ENCODE data around the gene IDH1. TPM values are rescaled to one million over a fixed set of nuclear protein-coding genes. Genes with fewer than 3 reads are reported as not detected.

IDH1 gene
- total and polyA plus RNA-seq, 2 of the 13 experiments (the other 11 are each of a cell fraction or from before 2014, with no cell fraction given): 312 to 1,077 TPM

DNA sequence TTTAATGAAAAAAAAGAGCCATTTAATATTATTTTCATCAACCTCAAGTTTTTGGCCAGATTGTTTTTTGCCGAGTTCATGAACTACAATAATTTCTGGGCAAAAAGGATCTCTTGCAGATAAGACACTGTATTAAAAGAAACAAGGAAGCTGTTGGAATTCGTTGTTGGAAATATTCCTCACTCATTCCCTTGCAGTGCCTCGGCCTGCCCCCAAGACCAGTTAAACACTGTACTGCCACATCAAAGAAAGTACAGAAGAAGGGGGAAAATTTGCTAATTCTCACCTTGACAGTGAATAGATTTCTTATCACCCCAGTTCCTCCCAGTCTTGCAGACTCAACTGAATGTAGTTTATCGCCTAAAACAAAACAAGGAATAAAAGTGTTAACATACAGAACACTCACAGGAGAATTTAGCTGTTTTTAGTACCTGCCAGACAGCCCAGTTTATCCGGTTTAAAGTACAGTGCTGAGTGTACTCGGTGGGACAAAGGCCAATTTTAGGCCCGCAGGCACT, 1.2 kb downstream of the IDH1 start (continued):
- TF ChIP-seq, protein P1, sequence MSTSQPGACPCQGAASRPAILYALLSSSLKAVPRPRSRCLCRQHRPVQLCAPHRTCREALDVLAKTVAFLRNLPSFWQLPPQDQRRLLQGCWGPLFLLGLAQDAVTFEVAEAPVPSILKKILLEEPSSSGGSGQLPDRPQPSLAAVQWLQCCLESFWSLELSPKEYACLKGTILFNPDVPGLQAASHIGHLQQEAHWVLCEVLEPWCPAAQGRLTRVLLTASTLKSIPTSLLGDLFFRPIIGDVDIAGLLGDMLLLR (CRISPR knock-in tag; IDR thresholded peaks at IDR 0.05): no peak
- TF ChIP-seq SALL2 (CRISPR knock-in tag; IDR thresholded peaks at IDR 0.05) (no peak), ZNF326 (CRISPR knock-in tag; IDR thresholded peaks at IDR 0.05; ENCODE audit: borderline replicate concordance) (no peak), CEBPB (IDR thresholded peaks at IDR 0.05; ENCODE audit: borderline replicate concordance, low read depth, low read length) (no peak), ZNF567 (CRISPR knock-in tag; IDR thresholded peaks at IDR 0.05; ENCODE audit: borderline replicate concordance) (no peak), NCOR1 (IDR thresholded peaks at IDR 0.05; ENCODE audit: borderline replicate concordance, low read length) (peak; percentile 85), RFXAP (CRISPR knock-in tag; IDR thresholded peaks at IDR 0.05; ENCODE audit: borderline replicate concordance) (no peak), ZNF644 (CRISPR knock-in tag; IDR thresholded peaks at IDR 0.05; ENCODE audit: low read depth) (no peak), ZNF446 (CRISPR knock-in tag; IDR thresholded peaks at IDR 0.05) (no peak), NFE2L2 (IDR thresholded peaks at IDR 0.05; ENCODE audit: low read length) (no peak), ZNF251 (CRISPR knock-in tag; IDR thresholded peaks at IDR 0.05) (no peak), PAX8 (CRISPR knock-in tag; IDR thresholded peaks at IDR 0.05; ENCODE audit: borderline replicate concordance) (0 out of 2 replicates have a peak, but pooled peaks have one; percentile 6), HHEX (CRISPR knock-in tag; IDR thresholded peaks at IDR 0.05) (no peak), DR1 (CRISPR knock-in tag; IDR thresholded peaks at IDR 0.05) (no peak), HOXA5 (CRISPR knock-in tag; IDR thresholded peaks at IDR 0.05) (no peak), MTF1 (CRISPR knock-in tag; IDR thresholded peaks at IDR 0.05) (no peak), CBFB (CRISPR knock-in tag; IDR thresholded peaks at IDR 0.05) (no peak), NR2F6 (IDR thresholded peaks at IDR 0.05) (no peak), NR2F6 (CRISPR knock-in tag; IDR thresholded peaks at IDR 0.05) (no peak), FLYWCH1 (CRISPR knock-in tag; IDR thresholded peaks at IDR 0.05) (no peak), ZNF746 (CRISPR knock-in tag; IDR thresholded peaks at IDR 0.05) (no peak), ZNF367 (CRISPR knock-in tag; IDR thresholded peaks at IDR 0.05; ENCODE audit: borderline replicate concordance) (no peak), SIX1 (CRISPR knock-in tag; IDR thresholded peaks at IDR 0.05; ENCODE audit: borderline replicate concordance) (peak; percentile 18; the same call in 1 of the 2 replicates)
- TF ChIP-seq, protein P2, sequence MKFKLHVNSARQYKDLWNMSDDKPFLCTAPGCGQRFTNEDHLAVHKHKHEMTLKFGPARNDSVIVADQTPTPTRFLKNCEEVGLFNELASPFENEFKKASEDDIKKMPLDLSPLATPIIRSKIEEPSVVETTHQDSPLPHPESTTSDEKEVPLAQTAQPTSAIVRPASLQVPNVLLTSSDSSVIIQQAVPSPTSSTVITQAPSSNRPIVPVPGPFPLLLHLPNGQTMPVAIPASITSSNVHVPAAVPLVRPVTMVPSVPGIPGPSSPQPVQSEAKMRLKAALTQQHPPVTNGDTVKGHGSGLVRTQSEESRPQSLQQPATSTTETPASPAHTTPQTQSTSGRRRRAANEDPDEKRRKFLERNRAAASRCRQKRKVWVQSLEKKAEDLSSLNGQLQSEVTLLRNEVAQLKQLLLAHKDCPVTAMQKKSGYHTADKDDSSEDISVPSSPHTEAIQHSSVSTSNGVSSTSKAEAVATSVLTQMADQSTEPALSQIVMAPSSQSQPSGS (CRISPR knock-in tag; IDR thresholded peaks at IDR 0.05): no peak
- TF ChIP-seq, protein P3, sequence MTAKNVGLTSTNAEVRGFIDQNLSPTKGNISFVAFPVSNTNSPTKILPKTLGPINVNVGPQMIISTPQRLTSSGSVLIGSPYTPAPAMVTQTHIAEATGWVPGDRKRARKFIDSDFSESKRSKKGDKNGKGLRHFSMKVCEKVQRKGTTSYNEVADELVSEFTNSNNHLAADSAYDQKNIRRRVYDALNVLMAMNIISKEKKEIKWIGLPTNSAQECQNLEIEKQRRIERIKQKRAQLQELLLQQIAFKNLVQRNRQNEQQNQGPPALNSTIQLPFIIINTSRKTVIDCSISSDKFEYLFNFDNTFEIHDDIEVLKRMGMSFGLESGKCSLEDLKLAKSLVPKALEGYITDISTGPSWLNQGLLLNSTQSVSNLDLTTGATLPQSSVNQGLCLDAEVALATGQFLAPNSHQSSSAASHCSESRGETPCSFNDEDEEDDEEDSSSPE (CRISPR knock-in tag; IDR thresholded peaks at IDR 0.05): no peak
- TF ChIP-seq, protein P4, sequence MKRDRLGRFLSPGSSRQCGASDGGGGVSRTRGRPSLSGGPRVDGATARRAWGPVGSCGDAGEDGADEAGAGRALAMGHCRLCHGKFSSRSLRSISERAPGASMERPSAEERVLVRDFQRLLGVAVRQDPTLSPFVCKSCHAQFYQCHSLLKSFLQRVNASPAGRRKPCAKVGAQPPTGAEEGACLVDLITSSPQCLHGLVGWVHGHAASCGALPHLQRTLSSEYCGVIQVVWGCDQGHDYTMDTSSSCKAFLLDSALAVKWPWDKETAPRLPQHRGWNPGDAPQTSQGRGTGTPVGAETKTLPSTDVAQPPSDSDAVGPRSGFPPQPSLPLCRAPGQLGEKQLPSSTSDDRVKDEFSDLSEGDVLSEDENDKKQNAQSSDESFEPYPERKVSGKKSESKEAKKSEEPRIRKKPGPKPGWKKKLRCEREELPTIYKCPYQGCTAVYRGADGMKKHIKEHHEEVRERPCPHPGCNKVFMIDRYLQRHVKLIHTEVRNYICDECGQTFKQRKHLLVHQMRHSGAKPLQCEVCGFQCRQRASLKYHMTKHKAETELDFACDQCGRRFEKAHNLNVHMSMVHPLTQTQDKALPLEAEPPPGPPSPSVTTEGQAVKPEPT (CRISPR knock-in tag; IDR thresholded peaks at IDR 0.05; ENCODE audit: low read depth): no peak
- TF ChIP-seq, protein P5, sequence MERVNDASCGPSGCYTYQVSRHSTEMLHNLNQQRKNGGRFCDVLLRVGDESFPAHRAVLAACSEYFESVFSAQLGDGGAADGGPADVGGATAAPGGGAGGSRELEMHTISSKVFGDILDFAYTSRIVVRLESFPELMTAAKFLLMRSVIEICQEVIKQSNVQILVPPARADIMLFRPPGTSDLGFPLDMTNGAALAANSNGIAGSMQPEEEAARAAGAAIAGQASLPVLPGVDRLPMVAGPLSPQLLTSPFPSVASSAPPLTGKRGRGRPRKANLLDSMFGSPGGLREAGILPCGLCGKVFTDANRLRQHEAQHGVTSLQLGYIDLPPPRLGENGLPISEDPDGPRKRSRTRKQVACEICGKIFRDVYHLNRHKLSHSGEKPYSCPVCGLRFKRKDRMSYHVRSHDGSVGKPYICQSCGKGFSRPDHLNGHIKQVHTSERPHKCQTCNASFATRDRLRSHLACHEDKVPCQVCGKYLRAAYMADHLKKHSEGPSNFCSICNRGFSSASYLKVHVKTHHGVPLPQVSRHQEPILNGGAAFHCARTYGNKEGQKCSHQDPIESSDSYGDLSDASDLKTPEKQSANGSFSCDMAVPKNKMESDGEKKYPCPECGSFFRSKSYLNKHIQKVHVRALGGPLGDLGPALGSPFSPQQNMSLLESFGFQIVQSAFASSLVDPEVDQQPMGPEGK (CRISPR knock-in tag; IDR thresholded peaks at IDR 0.05): no peak
